ENCODE results near the gene ADGRL3. TPM values are rescaled to one million over a fixed set of nuclear protein-coding genes. Genes with fewer than 3 reads are reported as not detected.

ADGRL3 gene
- polyA plus RNA-seq, 3 donors, result 0.10 to 0.90 (median 0.65) TPM

- 45 to 75% (median 69%) methylated on average over 8 of the region's 8 CpGs for WGBS, 3 donors
- H3K27ac ChIP-seq (ENCODE audit: low read depth, low read length), result no peak overlapping the region
These were observed 48.6 kb downstream of the ADGRL3 start for GRCh38 chr4:61248705-61249104.

- WGBS, 3 donors, result 41 to 81% (median 71%) methylated on average over 6 of the region's 6 CpGs
These were observed 51.0 kb downstream of the ADGRL3 start for GRCh38 chr4:61251129-61251528.

GRCh38 chr4:61254406-61254805 lies 54.3 kb downstream of the ADGRL3 start:
- no peak overlapping the region for H3K27ac ChIP-seq (ENCODE audit: low read depth, low read length)
- WGBS, 3 donors, result 60 to 82% (median 76%) methylated on average over 3 of the region's 3 CpGs

More at GRCh38 chr4:61251129-61251528, 51.0 kb downstream of the ADGRL3 start:
- H3K27ac ChIP-seq (ENCODE audit: low read depth, low read length), result no peak overlapping the region

GRCh38 chr4:61273233-61273632 lies 73.1 kb downstream of the ADGRL3 start:
- H3K27ac ChIP-seq (ENCODE audit: low read depth, low read length), result no peak overlapping the region
- WGBS, 3 donors, result 31 to 57% (median 39%) methylated on average over 6 of the region's 6 CpGs

- H3K27ac ChIP-seq (ENCODE audit: low read depth, low read length), result no peak overlapping the region
- 69 to 92% (median 88%) methylated on average over 1 of the region's 1 CpG for WGBS, 3 donors
These were observed 74.2 kb downstream of the ADGRL3 start for GRCh38 chr4:61274286-61274685.

- no peak overlapping the region for H3K27ac ChIP-seq (ENCODE audit: low read depth, low read length)
- 61 to 70% (median 67%) methylated on average over 2 of the region's 2 CpGs for WGBS, 3 donors
These were observed 75.1 kb downstream of the ADGRL3 start for GRCh38 chr4:61275241-61275640.

GRCh38 chr4:61276029-61276428 lies 75.9 kb downstream of the ADGRL3 start:
- 86 to 100% (median 88%) methylated on average over 1 of the region's 1 CpG for WGBS, 3 donors
- H3K27ac ChIP-seq (ENCODE audit: low read depth, low read length), result no peak overlapping the region

- WGBS, 3 donors, result 61 to 71% (median 66%) methylated on average over 5 of the region's 5 CpGs
These were observed 77.9 kb downstream of the ADGRL3 start for GRCh38 chr4:61277785-61278760.

GRCh38 chr4:61292322-61292721 lies 92.2 kb downstream of the ADGRL3 start:
- H3K27ac ChIP-seq (ENCODE audit: low read depth, low read length), result no peak overlapping the region
- WGBS, 3 donors, result 69 to 86% (median 82%) methylated on average over 3 of the region's 3 CpGs

More at GRCh38 chr4:61277785-61278760, 77.9 kb downstream of the ADGRL3 start:
- no peak overlapping the region for H3K27ac ChIP-seq (ENCODE audit: low read depth, low read length)

- 61 to 92% (median 87%) methylated on average over 7 of the region's 7 CpGs for WGBS, 3 donors
- no peak overlapping the region for H3K27ac ChIP-seq (ENCODE audit: low read depth, low read length)
These were observed 93.7 kb downstream of the ADGRL3 start for GRCh38 chr4:61293707-61294400.

- no peak overlapping the region for H3K27ac ChIP-seq (ENCODE audit: low read depth, low read length)
- WGBS, 3 donors, result 74 to 79% (median 75%) methylated on average over 6 of the region's 6 CpGs
These were observed 94.8 kb downstream of the ADGRL3 start for GRCh38 chr4:61294936-61295335.

- 51 to 88% (median 85%) methylated on average over 2 of the region's 2 CpGs for WGBS, 3 donors
- no peak overlapping the region for H3K27ac ChIP-seq (ENCODE audit: low read depth, low read length)
These were observed 96.0 kb downstream of the ADGRL3 start for GRCh38 chr4:61296144-61296543.

- H3K27ac ChIP-seq (ENCODE audit: low read depth, low read length), result no peak overlapping the region
- WGBS, 3 donors, result 44 to 64% (median 58%) methylated on average over 4 of the region's 4 CpGs
These were observed 98.1 kb downstream of the ADGRL3 start for GRCh38 chr4:61298178-61298740.

- WGBS, 3 donors, result 34 to 71% (median 64%) methylated on average over 4 of the region's 4 CpGs
These were observed 99.2 kb downstream of the ADGRL3 start for GRCh38 chr4:61299316-61299715.

GRCh38 chr4:61300266-61300844 lies 100.2 kb downstream of the ADGRL3 start:
- 73 to 100% (median 94%) methylated on average over 1 to 2 of the region's 2 CpGs for WGBS, 3 donors
- no peak overlapping the region for H3K27ac ChIP-seq (ENCODE audit: low read depth, low read length)

More at GRCh38 chr4:61299316-61299715, 99.2 kb downstream of the ADGRL3 start:
- no peak overlapping the region for H3K27ac ChIP-seq (ENCODE audit: low read depth, low read length)

GRCh38 chr4:61301271-61301670 lies 101.1 kb downstream of the ADGRL3 start:
- 28 to 49% (median 45%) methylated on average over 3 of the region's 3 CpGs for WGBS, 3 donors

GRCh38 chr4:61308033-61308432 lies 107.9 kb downstream of the ADGRL3 start:
- 75 to 85% (median 83%) methylated on average over 2 of the region's 2 CpGs for WGBS, 3 donors
- no peak overlapping the region for H3K27ac ChIP-seq (ENCODE audit: low read depth, low read length)

More at GRCh38 chr4:61301271-61301670, 101.1 kb downstream of the ADGRL3 start:
- no peak overlapping the region for H3K27ac ChIP-seq (ENCODE audit: low read depth, low read length)

GRCh38 chr4:61309616-61310015 lies 109.5 kb downstream of the ADGRL3 start:
- no peak overlapping the region for H3K27ac ChIP-seq (ENCODE audit: low read depth, low read length)
- WGBS, 3 donors, result 70 to 88% (median 88%) methylated on average over 1 of the region's 1 CpG

All from adipose tissue (tissue), 3 donors.